ENCODE measurements around the gene XYLT1.

Gene XYLT1

DNA sequence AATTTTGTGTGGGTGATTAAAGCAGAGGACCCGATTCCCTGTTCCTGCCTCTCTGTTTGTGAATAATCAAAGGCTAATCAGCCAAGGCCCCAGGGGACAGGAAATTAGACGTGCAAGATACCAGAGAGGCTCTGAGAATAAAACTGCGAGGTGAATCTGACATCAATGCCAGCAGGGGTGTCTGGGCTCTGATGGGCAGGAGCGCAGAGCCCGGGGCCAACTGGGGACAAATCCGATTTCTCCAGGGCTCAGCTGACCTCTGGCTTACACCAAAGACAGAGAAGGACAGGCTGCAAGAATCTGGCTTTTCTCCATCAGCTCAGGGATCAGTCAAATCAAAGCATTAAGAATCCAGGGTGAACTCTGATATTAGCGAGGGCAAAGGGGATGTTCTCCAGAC lies 174.3 kb downstream of the XYLT1 start:
- Mint-ChIP-seq H3K4me3 (no peak overlapping the region), H3K27ac (no peak overlapping the region), H3K36me3 (ENCODE audit: low read depth) (no peaks in the 10 kb centered on the region), H3K9me3 (no peaks in the 10 kb centered on the region), H3K4me1 (peaks cover 34% of the 10 kb centered on the region), H3K27me3 (ENCODE audit: low read depth) (peaks cover 10% of the 10 kb centered on the region)
- TF ChIP-seq, protein P1, sequence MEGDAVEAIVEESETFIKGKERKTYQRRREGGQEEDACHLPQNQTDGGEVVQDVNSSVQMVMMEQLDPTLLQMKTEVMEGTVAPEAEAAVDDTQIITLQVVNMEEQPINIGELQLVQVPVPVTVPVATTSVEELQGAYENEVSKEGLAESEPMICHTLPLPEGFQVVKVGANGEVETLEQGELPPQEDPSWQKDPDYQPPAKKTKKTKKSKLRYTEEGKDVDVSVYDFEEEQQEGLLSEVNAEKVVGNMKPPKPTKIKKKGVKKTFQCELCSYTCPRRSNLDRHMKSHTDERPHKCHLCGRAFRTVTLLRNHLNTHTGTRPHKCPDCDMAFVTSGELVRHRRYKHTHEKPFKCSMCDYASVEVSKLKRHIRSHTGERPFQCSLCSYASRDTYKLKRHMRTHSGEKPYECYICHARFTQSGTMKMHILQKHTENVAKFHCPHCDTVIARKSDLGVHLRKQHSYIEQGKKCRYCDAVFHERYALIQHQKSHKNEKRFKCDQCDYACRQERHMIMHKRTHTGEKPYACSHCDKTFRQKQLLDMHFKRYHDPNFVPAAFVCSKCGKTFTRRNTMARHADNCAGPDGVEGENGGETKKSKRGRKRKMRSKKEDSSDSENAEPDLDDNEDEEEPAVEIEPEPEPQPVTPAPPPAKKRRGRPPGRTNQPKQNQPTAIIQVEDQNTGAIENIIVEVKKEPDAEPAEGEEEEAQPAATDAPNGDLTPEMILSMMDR (IDR thresholded peaks at IDR 0.05; ENCODE audit: unreplicated experiment in 3 of 3): no peak

DNA sequence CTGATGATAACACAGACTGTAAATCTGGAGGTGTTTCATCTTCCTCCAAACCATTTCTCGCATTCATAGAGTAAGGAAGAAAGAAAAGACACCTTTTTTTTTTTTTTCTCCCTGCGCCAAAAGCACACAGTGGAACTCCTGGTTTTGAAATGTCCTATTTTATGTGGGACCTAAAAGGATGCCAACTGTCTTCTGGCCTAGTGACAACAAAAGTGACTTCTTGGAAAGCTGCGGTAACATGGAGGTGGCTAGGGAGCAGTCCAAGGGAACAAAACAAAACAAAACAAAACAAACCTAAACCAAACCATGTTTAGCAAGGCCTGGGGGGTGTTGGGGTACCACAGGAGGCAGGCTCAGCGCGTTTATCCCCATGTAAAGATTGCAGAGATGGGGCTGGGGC lies 174.8 kb downstream of the XYLT1 start:
- TF ChIP-seq, protein P1 (IDR thresholded peaks at IDR 0.05; ENCODE audit: unreplicated experiment in 3 of 3): no peak
- Mint-ChIP-seq H3K27ac (no peak overlapping the region), H3K27me3 (ENCODE audit: low read depth) (peaks cover 14% of the 10 kb centered on the region), H3K9me3 (no peaks in the 10 kb centered on the region), H3K36me3 (ENCODE audit: low read depth) (no peaks in the 10 kb centered on the region), H3K4me3 (no peak overlapping the region), H3K4me1 (peaks cover 34% of the 10 kb centered on the region)

DNA sequence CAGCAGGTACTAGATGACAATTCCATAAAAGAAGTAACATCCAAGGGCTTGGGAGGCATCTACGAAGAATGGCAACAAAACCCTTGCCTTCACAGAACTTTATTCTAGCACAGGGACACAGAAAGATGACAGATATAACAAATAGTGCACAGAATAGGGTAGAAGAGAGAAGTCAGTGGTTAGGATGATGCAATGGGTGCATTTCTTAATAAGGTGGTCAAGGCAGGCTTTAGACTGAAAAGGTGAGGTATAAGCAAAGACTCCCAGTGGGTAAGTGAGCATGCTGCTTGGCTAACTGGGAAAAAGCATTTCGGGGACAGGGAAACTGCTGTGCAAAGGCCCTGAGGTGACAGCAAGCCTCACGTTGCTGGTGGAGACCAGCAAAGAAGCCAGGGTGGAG lies 175.9 kb downstream of the XYLT1 start:
- no peak overlapping the region for H3K4me3 Mint-ChIP-seq
- peaks cover 28% of the 10 kb centered on the region for H3K4me1 Mint-ChIP-seq
- H3K36me3 Mint-ChIP-seq (ENCODE audit: low read depth): no peaks in the 10 kb centered on the region
- no peak overlapping the region for H3K27ac Mint-ChIP-seq
- H3K9me3 Mint-ChIP-seq: no peaks in the 10 kb centered on the region
- TF ChIP-seq, protein P1 (IDR thresholded peaks at IDR 0.05; ENCODE audit: unreplicated experiment in 3 of 3): no peak
- peaks cover 14% of the 10 kb centered on the region for H3K27me3 Mint-ChIP-seq (ENCODE audit: low read depth)

DNA sequence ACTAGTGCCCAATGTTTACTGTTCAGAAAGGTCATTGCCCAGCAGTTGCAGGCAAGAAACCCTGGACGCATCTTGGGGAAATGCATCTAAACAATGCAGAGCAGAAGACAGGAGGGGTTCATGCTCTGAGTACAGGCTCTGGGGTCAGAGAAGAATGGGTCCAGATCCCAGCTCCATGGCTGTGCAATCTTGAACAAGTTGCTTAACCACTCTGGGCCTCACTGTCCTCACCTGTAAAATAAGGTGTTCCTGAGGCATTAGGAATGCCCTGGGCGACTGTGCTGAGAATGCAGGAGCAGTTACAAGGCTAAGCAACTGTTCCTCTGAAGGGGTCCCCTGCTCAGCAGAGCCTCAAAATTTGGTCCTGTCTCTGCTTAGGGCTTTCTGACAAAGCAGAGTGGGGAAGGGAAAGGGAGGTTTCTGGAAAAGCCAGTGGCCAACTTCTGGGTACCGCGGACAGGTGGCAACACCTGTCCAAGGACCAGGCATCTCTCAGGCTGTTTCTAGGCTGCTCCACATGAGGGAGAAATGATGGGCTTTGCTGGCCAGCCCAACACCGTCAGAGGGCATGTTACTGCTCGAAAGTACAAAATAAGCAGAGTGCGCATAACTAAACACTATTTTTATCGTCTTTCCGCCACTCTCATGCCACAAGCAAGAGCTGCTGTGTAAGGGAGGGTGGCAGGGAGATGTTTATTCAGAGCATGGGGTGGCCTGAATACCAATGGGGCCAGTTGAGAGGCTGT lies 176.8 kb downstream of the XYLT1 start:
- TF ChIP-seq, protein P1 (IDR thresholded peaks at IDR 0.05; ENCODE audit: unreplicated experiment in 3 of 3): no peak
- Mint-ChIP-seq H3K4me1 (peaks cover 19% of the 10 kb centered on the region), H3K4me3 (no peak overlapping the region), H3K27me3 (ENCODE audit: low read depth) (peaks cover 14% of the 10 kb centered on the region), H3K27ac (no peak overlapping the region), H3K36me3 (ENCODE audit: low read depth) (no peaks in the 10 kb centered on the region), H3K9me3 (no peaks in the 10 kb centered on the region)

DNA sequence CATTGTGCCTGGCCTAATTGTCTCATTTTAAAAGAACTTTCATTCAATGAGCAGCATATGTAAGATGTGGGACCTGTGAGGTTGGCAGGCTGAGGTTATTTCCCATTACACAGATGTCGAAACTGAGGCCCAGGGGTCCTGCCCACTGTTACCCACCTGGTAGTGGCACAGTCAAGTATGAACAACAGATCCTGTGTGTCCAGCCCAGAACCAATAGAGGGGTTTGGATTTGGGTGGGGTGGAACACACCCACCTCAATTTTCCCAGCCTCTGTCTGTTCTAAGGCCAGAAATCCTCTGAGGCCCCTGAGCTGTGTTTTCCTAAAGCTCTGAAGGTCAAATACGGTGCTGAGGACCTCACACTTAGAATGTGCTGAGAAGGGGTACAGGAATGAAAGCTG lies 179.5 kb downstream of the XYLT1 start:
- H3K36me3 Mint-ChIP-seq (ENCODE audit: low read depth): no peaks in the 10 kb centered on the region
- no peak overlapping the region for H3K27ac Mint-ChIP-seq
- H3K27me3 Mint-ChIP-seq (ENCODE audit: low read depth): peaks cover 18% of the 10 kb centered on the region
- H3K9me3 Mint-ChIP-seq: no peaks in the 10 kb centered on the region
- TF ChIP-seq, protein P1 (IDR thresholded peaks at IDR 0.05; ENCODE audit: unreplicated experiment in 3 of 3): no peak
- H3K4me1 Mint-ChIP-seq: peaks cover 29% of the 10 kb centered on the region
- H3K4me3 Mint-ChIP-seq: no peak overlapping the region

All from nephron (organoid).